GM12878 (cell line): ENCODE data around the gene CHMP4A. TPM values are rescaled to one million over a fixed set of nuclear protein-coding genes. Genes with fewer than 3 reads are reported as not detected.

Source experiments
- CBFB ChIP-seq: IDR thresholded peaks from 2 replicates; pipeline ENCODE4 v1.6.1; 2016; ENCODE audit warnings: antibody characterized with exemption, low read depth
- CHD2 ChIP-seq: IDR thresholded peaks from 2 replicates; pipeline ENCODE4 v1.6.1; 2011; ENCODE audit warnings: low read depth, low read length, improper control_type of control experiment, borderline replicate concordance
- CREM ChIP-seq: IDR thresholded peaks from 2 replicates; pipeline ENCODE4 v1.6.1; 2014; ENCODE audit warnings: antibody characterized with exemption, low read depth
- DPF2 ChIP-seq: fragments of 450-650 bp; IDR thresholded peaks from 2 replicates; pipeline ENCODE4 v1.6.1; 2017; ENCODE audit warnings: mild to moderate bottlenecking
- ESRRA ChIP-seq: IDR thresholded peaks from 2 replicates; pipeline ENCODE4 v1.6.1; 2012; ENCODE audit warnings: mild to moderate bottlenecking, low read length, improper control_type of control experiment
- FOXK2 ChIP-seq: fragments of 450-650 bp; IDR thresholded peaks from 2 replicates; pipeline ENCODE4 v1.6.1; 2017; ENCODE audit warnings: mild to moderate bottlenecking, moderate library complexity
- JUND ChIP-seq: IDR thresholded peaks from 2 replicates; pipeline ENCODE4 v1.6.1; 2012; ENCODE audit warnings: low read depth, mild to moderate bottlenecking, low read length, improper control_type of control experiment, moderate library complexity
- KDM1A ChIP-seq: fragments of 200-600 bp; sonication (generic); IDR thresholded peaks from 2 replicates; pipeline ENCODE4 v1.6.1; 2016; ENCODE audit warnings: borderline replicate concordance
- NR2F1 ChIP-seq: fragments of 450-650 bp; conservative IDR thresholded peaks from 2 replicates; pipeline ENCODE4 v1.6.1; 2017; ENCODE audit warnings: mild to moderate bottlenecking
- POU2F2 ChIP-seq: IDR thresholded peaks from 3 replicates; pipeline ENCODE4 v1.6.1; 2011; ENCODE audit warnings: low read depth, mild to moderate bottlenecking, low read length, borderline replicate concordance
- RELA ChIP-seq: fragments of 450-650 bp; IDR thresholded peaks from 2 replicates; pipeline ENCODE4 v1.8.0; 2014; ENCODE audit warnings: borderline replicate concordance; ENCODE audit not compliant: partially characterized antibody
- SIN3A ChIP-seq: IDR thresholded peaks from 2 replicates; pipeline ENCODE4 v1.6.1; 2012; ENCODE audit warnings: low read depth, low read length, improper control_type of control experiment
- SRF ChIP-seq, 2 experiments: IDR thresholded peaks; 2 replicates each; pipeline ENCODE4 v1.6.1; 2011; ENCODE audit warnings: low read depth in 2 of 2, low read length in 2 of 2, mild to moderate bottlenecking in 1 of 2, moderate library complexity in 1 of 2
- STAT1 ChIP-seq: fragments of 450-650 bp; conservative IDR thresholded peaks from 2 replicates; pipeline ENCODE4 v1.6.1; 2014; ENCODE audit warnings: antibody characterized with exemption, mild to moderate bottlenecking
- TBL1XR1 ChIP-seq: IDR thresholded peaks from 2 replicates; pipeline ENCODE4 v1.6.1; 2012; ENCODE audit warnings: low read depth, low read length, improper control_type of control experiment
- WRNIP1 ChIP-seq: IDR thresholded peaks from 2 replicates; pipeline ENCODE4 v1.6.1; 2011; ENCODE audit warnings: low read depth, low read length, improper control_type of control experiment, borderline replicate concordance
- YY1 ChIP-seq: IDR thresholded peaks from 2 replicates; pipeline ENCODE4 v1.6.1; 2011; ENCODE audit warnings: low read depth, mild to moderate bottlenecking, low read length
- ZBED1 ChIP-seq: IDR thresholded peaks from 2 replicates; pipeline ENCODE4 v1.6.1; 2016; ENCODE audit warnings: borderline replicate concordance
- ZNF622 ChIP-seq: fragments of 450-650 bp; IDR thresholded peaks from 2 replicates; pipeline ENCODE4 v1.6.1; 2017; ENCODE audit warnings: mild to moderate bottlenecking, inconsistent platforms
- ZZZ3 ChIP-seq: IDR thresholded peaks from 2 replicates; pipeline ENCODE4 v1.6.1; 2011; ENCODE audit warnings: low read depth; ENCODE audit not compliant: control insufficient read depth, insufficient read length
- polyA plus RNA-seq, 11 experiments: library from polyadenylated mRNA; depleted of rRNA in 4 of 11; unstranded in 6 of 11; stranded (reverse) in 5 of 11; fragments of >200 nt; fragmentation: Nextera tagmentation in 4 of 11; fragmentation: Illumina TruSeq in 1 of 11; extraction: Ambion mirVana in 4 of 11; extraction: Trizol in 1 of 11; gene quantifications; 1 replicate in 1 of 11; 2 replicates in 10 of 11; pipeline versions ENCODE4 v1.2.1 to v1.2.3, GENCODE V29; 2011 to 2016; ENCODE audit warnings: inconsistent platforms in 2 of 11, missing spikeins in 2 of 11, low read depth in 1 of 11
- total RNA-seq, 4 experiments: library from RNA; depleted of rRNA in 3 of 4; stranded (reverse); fragments of >200 nt in 3 of 4; fragmentation: Illumina TruSeq in 1 of 4; extraction: Trizol in 1 of 4; gene quantifications; 2 replicates each; pipeline versions ENCODE4 v1.2.1 to v1.2.3, GENCODE V29; 2013 to 2021
- TF ChIP-seq, protein P1 (sequence below): fragments of 450-650 bp; formaldehyde crosslinking; IDR thresholded peaks from 2 replicates; pipeline ENCODE4 v1.4.0; 2022; ENCODE audit warnings: mild to moderate bottlenecking, moderate library complexity
- TF ChIP-seq, protein P2 (sequence below): fragments of 450-650 bp; formaldehyde crosslinking; IDR thresholded peaks from 2 replicates; pipeline ENCODE4 v1.5.0; 2022; ENCODE audit warnings: mild to moderate bottlenecking, missing genetic modification characterization
- TF ChIP-seq, protein P3 (sequence below): fragments of 450-650 bp; IDR thresholded peaks from 2 replicates; pipeline ENCODE4 v1.6.1; 2016; ENCODE audit warnings: mild to moderate bottlenecking

Gene CHMP4A
- total and polyA plus RNA-seq, 10 of the 15 experiments (the other 5 are each of a cell fraction or from before 2014, with no cell fraction given), result 35.5 to 151 (median 84.7) TPM

DNA sequence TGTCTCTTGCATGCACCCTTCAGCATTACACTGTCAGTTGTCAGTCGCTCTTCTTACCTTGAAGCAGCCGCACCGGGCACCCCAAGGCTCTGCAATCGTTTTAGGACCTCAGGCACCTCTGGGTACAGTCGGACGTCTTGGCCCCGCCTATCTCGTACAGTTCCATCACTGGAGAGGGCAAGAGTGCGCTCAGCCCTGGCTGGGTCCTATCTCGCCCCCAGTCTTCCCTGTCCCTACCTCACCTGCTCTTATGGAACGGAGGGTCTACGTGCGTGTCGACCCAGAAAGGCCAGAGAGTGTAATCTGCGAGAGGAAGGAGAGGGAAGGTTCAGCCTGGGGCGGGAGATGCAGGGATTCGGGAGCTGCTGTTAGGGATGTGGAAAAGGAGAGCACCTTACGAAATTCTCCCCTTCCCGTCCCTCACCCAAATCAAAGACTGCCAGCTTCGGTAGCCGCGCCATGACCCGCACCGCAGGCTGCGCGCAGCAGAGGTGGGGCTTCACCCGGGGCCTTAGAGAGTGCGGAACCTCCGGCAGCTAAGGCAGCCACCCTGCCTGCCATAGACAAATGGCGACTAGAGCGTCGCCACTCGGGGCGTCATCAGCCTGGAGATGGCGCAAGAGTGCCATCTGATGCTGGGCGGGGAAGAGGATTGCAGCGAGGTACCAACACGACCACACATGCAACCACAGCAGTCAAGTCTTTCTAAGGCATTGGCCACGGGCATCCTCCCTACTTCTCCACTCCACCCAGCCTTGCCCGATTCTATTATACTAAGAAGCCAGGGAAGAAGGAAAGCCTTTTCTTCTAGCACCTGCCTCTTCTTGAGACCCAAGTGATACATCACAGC, 2.4 kb upstream of the CHMP4A start, which contains the start of gene MDP1 (continued):
- peak; percentile 98 for TF ChIP-seq CREM
- TF ChIP-seq SIN3A, result peak; percentile 90; the same call in 1 of the 2 replicates
- no peak for TF ChIP-seq ZNF622
- TF ChIP-seq ESRRA, result no peak
- TF ChIP-seq ZBED1, result peak; percentile 59; the same call in 1 of the 2 replicates
- TF ChIP-seq, protein P1, sequence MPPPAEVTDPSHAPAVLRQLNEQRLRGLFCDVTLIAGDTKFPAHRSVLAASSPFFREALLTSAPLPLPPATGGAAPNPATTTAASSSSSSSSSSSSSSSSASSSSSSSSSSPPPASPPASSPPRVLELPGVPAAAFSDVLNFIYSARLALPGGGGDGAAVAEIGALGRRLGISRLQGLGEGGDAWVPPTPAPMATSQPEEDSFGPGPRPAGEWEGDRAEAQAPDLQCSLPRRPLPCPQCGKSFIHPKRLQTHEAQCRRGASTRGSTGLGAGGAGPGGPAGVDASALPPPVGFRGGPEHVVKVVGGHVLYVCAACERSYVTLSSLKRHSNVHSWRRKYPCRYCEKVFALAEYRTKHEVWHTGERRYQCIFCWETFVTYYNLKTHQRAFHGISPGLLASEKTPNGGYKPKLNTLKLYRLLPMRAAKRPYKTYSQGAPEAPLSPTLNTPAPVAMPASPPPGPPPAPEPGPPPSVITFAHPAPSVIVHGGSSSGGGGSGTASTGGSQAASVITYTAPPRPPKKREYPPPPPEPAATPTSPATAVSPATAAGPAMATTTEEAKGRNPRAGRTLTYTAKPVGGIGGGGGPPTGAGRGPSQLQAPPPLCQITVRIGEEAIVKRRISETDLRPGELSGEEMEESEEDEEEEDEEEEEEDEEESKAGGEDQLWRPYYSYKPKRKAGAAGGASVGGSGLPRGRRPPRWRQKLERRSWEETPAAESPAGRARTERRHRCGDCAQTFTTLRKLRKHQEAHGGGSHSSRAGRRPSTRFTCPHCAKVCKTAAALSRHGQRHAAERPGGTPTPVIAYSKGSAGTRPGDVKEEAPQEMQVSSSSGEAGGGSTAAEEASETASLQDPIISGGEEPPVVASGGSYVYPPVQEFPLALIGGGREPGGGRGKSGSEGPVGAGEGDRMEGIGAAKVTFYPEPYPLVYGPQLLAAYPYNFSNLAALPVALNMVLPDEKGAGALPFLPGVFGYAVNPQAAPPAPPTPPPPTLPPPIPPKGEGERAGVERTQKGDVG (CRISPR knock-in tag), result 0 out of 2 replicates have a peak, but pooled peaks have one; percentile 20
- TF ChIP-seq, protein P2, sequence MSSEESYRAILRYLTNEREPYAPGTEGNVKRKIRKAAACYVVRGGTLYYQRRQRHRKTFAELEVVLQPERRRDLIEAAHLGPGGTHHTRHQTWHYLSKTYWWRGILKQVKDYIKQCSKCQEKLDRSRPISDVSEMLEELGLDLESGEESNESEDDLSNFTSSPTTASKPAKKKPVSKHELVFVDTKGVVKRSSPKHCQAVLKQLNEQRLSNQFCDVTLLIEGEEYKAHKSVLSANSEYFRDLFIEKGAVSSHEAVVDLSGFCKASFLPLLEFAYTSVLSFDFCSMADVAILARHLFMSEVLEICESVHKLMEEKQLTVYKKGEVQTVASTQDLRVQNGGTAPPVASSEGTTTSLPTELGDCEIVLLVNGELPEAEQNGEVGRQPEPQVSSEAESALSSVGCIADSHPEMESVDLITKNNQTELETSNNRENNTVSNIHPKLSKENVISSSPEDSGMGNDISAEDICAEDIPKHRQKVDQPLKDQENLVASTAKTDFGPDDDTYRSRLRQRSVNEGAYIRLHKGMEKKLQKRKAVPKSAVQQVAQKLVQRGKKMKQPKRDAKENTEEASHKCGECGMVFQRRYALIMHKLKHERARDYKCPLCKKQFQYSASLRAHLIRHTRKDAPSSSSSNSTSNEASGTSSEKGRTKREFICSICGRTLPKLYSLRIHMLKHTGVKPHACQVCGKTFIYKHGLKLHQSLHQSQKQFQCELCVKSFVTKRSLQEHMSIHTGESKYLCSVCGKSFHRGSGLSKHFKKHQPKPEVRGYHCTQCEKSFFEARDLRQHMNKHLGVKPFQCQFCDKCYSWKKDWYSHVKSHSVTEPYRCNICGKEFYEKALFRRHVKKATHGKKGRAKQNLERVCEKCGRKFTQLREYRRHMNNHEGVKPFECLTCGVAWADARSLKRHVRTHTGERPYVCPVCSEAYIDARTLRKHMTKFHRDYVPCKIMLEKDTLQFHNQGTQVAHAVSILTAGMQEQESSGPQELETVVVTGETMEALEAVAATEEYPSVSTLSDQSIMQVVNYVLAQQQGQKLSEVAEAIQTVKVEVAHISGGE (CRISPR knock-in tag), result no peak
- TF ChIP-seq, protein P3, sequence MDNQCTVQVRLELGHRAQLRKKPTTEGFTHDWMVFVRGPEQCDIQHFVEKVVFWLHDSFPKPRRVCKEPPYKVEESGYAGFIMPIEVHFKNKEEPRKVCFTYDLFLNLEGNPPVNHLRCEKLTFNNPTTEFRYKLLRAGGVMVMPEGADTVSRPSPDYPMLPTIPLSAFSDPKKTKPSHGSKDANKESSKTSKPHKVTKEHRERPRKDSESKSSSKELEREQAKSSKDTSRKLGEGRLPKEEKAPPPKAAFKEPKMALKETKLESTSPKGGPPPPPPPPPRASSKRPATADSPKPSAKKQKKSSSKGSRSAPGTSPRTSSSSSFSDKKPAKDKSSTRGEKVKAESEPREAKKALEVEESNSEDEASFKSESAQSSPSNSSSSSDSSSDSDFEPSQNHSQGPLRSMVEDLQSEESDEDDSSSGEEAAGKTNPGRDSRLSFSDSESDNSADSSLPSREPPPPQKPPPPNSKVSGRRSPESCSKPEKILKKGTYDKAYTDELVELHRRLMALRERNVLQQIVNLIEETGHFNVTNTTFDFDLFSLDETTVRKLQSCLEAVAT, result peak; percentile 70
- TF ChIP-seq ZZZ3, result no peak
- no peak for TF ChIP-seq KDM1A
- TF ChIP-seq YY1, result peak; percentile 96
- TF ChIP-seq STAT1, result 0 out of 2 replicates have a peak, but pooled peaks have one; percentile 63
- TF ChIP-seq CHD2, result peak; percentile 71; the same call in 1 of the 2 replicates
- TF ChIP-seq TBL1XR1, result peak; percentile 64; the same call in 1 of the 2 replicates
- no peak; the same call in 1 of the 2 replicates for TF ChIP-seq NR2F1
- peak; percentile 76; the same call in 1 of the 3 replicates for TF ChIP-seq POU2F2
- peak; percentile 90; the same call in 1 of the 2 replicates for TF ChIP-seq WRNIP1
- TF ChIP-seq CBFB, result no peak
- 0 out of 2 replicates have a peak, but pooled peaks have one; percentile 54 for TF ChIP-seq DPF2
- peak in 1 of 2 experiments; percentile 56; a peak in 1 of 4 replicates for TF ChIP-seq SRF (IDR thresholded peaks at IDR 0.05; ENCODE audit: low read depth in 2 of 2, low read length in 2 of 2)
- TF ChIP-seq RELA, result peak; percentile 87
- no peak for TF ChIP-seq FOXK2
- peak; percentile 31; the same call in 1 of the 2 replicates for TF ChIP-seq JUND
